B cell (primary cell): ENCODE measurements around the gene BICRAL. TPM values are rescaled to one million over a fixed set of nuclear protein-coding genes. Genes with fewer than 3 reads are reported as not detected.

Experiments used
- ATAC-seq: fragments of 200-7000 bp; cut with Tn5 transposase; one replicate; pipeline ENCODE4 v1.10.0; 2021; ENCODE audit warnings: low read depth, mild to moderate bottlenecking, moderate number of reproducible peaks, moderate library complexity
- CTCF ChIA-PET: fragments of 350-600 bp; sonication (Branson Sonifier 250); formaldehyde crosslinking; loops from one replicate; lab custom pipeline; 2021; ENCODE audit warnings: antibody characterized with exemption, inconsistent platforms; lab: Charles Lee
- POLR2A ChIA-PET: fragments of 350-600 bp; sonication (Branson Sonifier 250); formaldehyde crosslinking; loops from one replicate; lab custom pipeline; 2021; ENCODE audit warnings: antibody characterized with exemption; lab: Charles Lee
- DNase-seq: peaks from one replicate; pipeline ENCODE4 v3.0.0; 2013
- H2AFZ ChIP-seq: 2 replicates; pipeline ENCODE4 v1.6.1; 2012; ENCODE audit warnings: mild to moderate bottlenecking, low read depth, low read length; ENCODE audit not compliant: insufficient read depth, poor library complexity, severe bottlenecking
- H3K27ac ChIP-seq, 2 donors: 1 replicate in 1 of 2; 2 replicates in 1 of 2; pipeline ENCODE4 v1.5.1; 2012 to 2013; ENCODE audit warnings: low read length in 2 of 2, mild to moderate bottlenecking in 2 of 2, moderate library complexity in 1 of 2
- H3K27me3 ChIP-seq, 4 experiments: fragments of 200-600 bp in 1 of 4; sonication (generic) in 1 of 4; replicated peaks in 1 of 4; 1 replicate in 2 of 4; 2 replicates in 2 of 4; pipeline versions ENCODE4 v1.6.1 to v1.7.0; 2013 to 2016; ENCODE audit warnings: low read length in 3 of 4, mild to moderate bottlenecking in 2 of 4, mixed read lengths in 1 of 4, moderate library complexity in 1 of 4; ENCODE audit not compliant: insufficient read depth in 4 of 4, control insufficient read depth in 3 of 4; ENCODE audit errors: control extremely low read depth in 1 of 4
- H3K36me3 ChIP-seq, 2 experiments: replicated peaks in 1 of 2; 1 replicate in 1 of 2; 2 replicates in 1 of 2; pipeline versions ENCODE4 v1.6.1 to v1.7.1; 2013; ENCODE audit warnings: low read length in 1 of 2; ENCODE audit not compliant: insufficient read depth in 2 of 2, control insufficient read depth in 1 of 2; ENCODE audit errors: control extremely low read depth in 1 of 2, extremely low read depth in 1 of 2
- H3K4me1 ChIP-seq, 2 donors: fragments of 200-600 bp in 1 of 2; sonication (generic) in 1 of 2; 1 replicate in 1 of 2; 2 replicates in 1 of 2; pipeline versions ENCODE4 v1.5.1 to v1.6.1; 2013 to 2017; ENCODE audit warnings: low read length in 2 of 2; ENCODE audit not compliant: control insufficient read depth in 2 of 2, insufficient read depth in 2 of 2
- H3K4me2 ChIP-seq: replicated peaks from 2 replicates; pipeline ENCODE3; 2012; ENCODE audit warnings: mild to moderate bottlenecking, low read depth, low read length; ENCODE audit not compliant: poor library complexity, severe bottlenecking
- H3K4me3 ChIP-seq, 5 experiments: fragments of 200-600 bp in 1 of 5; sonication (generic) in 1 of 5; 1 replicate in 3 of 5; 2 replicates in 2 of 5; pipeline versions ENCODE4 v1.5.1 to v1.7.0; 2011 to 2016; ENCODE audit warnings: low read length in 4 of 5, mild to moderate bottlenecking in 4 of 5, low read depth in 2 of 5, control low read depth in 1 of 5, moderate library complexity in 1 of 5; ENCODE audit not compliant: insufficient read depth in 1 of 5; ENCODE audit errors: control extremely low read depth in 1 of 5, extremely low read depth in 1 of 5
- H3K79me2 ChIP-seq: fragments of 200-600 bp; sonication (generic); one replicate; pipeline ENCODE4 v1.6.0; 2016; ENCODE audit warnings: low read length; ENCODE audit not compliant: control insufficient read depth, insufficient read depth
- H3K9ac ChIP-seq: fragments of 200-600 bp; sonication (generic); 2 replicates; pipeline ENCODE4 v1.6.1; 2017; ENCODE audit warnings: mild to moderate bottlenecking, low read length, moderate library complexity
- H3K9me3 ChIP-seq, 3 donors: one replicate each; pipeline versions ENCODE4 v1.6.1 to v1.7.1; 2013; ENCODE audit warnings: low read length in 2 of 3; ENCODE audit not compliant: control insufficient read depth in 2 of 3, insufficient read depth in 1 of 3; ENCODE audit errors: control extremely low read depth in 1 of 3
- H4K20me1 ChIP-seq: 2 replicates; pipeline ENCODE4 v1.6.0; 2012; ENCODE audit warnings: mild to moderate bottlenecking, low read length; ENCODE audit not compliant: insufficient read depth, control insufficient read depth, poor library complexity, severe bottlenecking
- H3K27ac Mint-ChIP-seq: one replicate; pipeline ENCODE4 v1.8.0; 2021; ENCODE audit warnings: mixed read lengths
- H3K27me3 Mint-ChIP-seq: one replicate; pipeline ENCODE4 v1.8.0; 2021; ENCODE audit warnings: mixed read lengths
- H3K4me1 Mint-ChIP-seq: one replicate; pipeline ENCODE4 v1.8.0; 2021; ENCODE audit warnings: mixed read lengths
- H3K4me3 Mint-ChIP-seq: one replicate; pipeline ENCODE4 v1.8.0; 2021; ENCODE audit warnings: mixed read lengths
- H3K9me3 Mint-ChIP-seq: one replicate; pipeline ENCODE4 v1.8.0; 2022; ENCODE audit warnings: mixed read lengths; ENCODE audit not compliant: insufficient read depth
- EZH2 ChIP-seq: IDR thresholded peaks from 2 replicates; pipeline ENCODE4 v1.6.1; 2012; ENCODE audit warnings: borderline replicate concordance, low read depth, mild to moderate bottlenecking, moderate library complexity, low read length; ENCODE audit not compliant: insufficient read depth, poor library complexity, severe bottlenecking
- WGBS: methylation state at CpG from one replicate; pipeline ENCODE4 v1.1.5; 2013; ENCODE audit warnings: missing lambda C conversion rate; ENCODE audit not compliant: insufficient coverage; 5-methylcytosine and 5-hydroxymethylcytosine counted together
- intact Hi-C: fragments of 100-400 bp; cut with micrococcal nuclease; formaldehyde crosslinking; loops from one replicate; pipeline ENCODE4 v1.10.0; 2022
- polyA plus RNA-seq: library from polyadenylated mRNA; depleted of rRNA; stranded (reverse); fragments of >200 nt; gene quantifications from 2 replicates; pipeline ENCODE4 v1.2.3, GENCODE V29; 2012
- total RNA-seq, 2 donors: library from RNA; stranded (reverse); fragments of 120-200 nt in 1 of 2; gene quantifications; 1 replicate in 1 of 2; 2 replicates in 1 of 2; pipeline versions ENCODE4 v1.2.3 to v1.2.4, GENCODE V29; 2013 to 2022
- TF ChIP-seq, protein P1 (sequence below): fragments of 200-600 bp; IDR thresholded peaks from one replicate; pipeline ENCODE4 v1.8.0; 2022; ENCODE audit warnings: antibody characterized with exemption, mild to moderate bottlenecking

The BICRAL gene
- total and polyA plus RNA-seq, 2 donors (not counting 1 experiment from before 2014, with no cell fraction given), result 17.5 to 34.1 TPM

DNA sequence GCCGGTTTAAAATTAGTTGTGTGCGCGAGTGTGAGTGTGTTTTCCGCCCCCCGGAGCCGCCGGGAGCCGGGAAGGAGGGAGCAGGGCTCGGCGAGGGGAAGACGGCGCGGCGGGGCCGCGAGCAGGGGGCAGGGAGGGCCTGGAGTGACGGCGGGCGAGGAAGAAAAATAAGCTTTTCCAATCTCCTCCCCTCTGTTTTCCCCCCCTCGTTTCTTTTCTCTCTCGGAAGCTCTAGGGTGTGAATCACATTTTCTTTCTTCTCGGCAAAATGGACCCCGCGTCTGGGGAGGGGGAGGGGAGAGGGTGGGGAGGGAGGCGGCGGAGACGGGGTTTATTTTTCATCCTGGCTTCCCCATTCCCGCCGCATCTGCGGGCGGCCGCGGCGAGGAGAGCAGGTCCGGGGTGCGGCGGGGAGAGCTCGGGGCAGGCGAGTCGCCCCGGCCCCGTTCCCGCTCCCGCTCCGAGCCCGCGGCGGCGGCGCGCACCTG lies 881 bp downstream of the BICRAL start:
- H3K27ac Mint-ChIP-seq, result peak overlapping the region; percentile 100
- ATAC-seq (peak; percentile 48), DNase-seq (peak; percentile 88)
- H3K4me2 ChIP-seq, result peak overlapping the region; percentile 80
- ChIA-PET POLR2A (interaction anchor here (0.6 to 8.9 kb wide), 17 partner anchors 8 to 1048 kb away, joined by 3 to 426 read pairs (median 4); partner anchors contain the start of genes CNPY3, CUL7, CUL9 and KLHDC3), CTCF (interaction anchor here (0.8 to 4.5 kb wide), 5 partner anchors 12 to 1464 kb away, joined by 3 to 29 read pairs (median 16); partner anchors contain the start of genes HSP90AB1 and TBCC)
- H3K27me3 Mint-ChIP-seq, result no peaks in the 10 kb centered on the region
- H3K9me3 ChIP-seq, result no peaks in the 10 kb centered on the region
- peak overlapping the region; percentile 55 to 99 (median 96) for H3K4me3 ChIP-seq
- H3K4me1 Mint-ChIP-seq, result peaks cover 41% of the 10 kb centered on the region
- no peaks in the 10 kb centered on the region for H3K9me3 Mint-ChIP-seq
- intact Hi-C loops, result loop anchor here (1.0 to 10.0 kb wide), 6 partner anchors 11 to 218 kb away; partner anchors contain the start of genes CNPY3, RPL7L1, TBCC and UBR2
- H4K20me1 ChIP-seq, result no peaks in the 10 kb centered on the region
- H3K27ac ChIP-seq, result peak overlapping the region; percentile 99 to 100
- under 1% methylated on average over 35 of the region's 51 CpGs for WGBS
- H3K9ac ChIP-seq, result peak overlapping the region; percentile 98
- H3K4me1 ChIP-seq, result peaks cover 54 to 57% of the 10 kb centered on the region in 2 donors
- no peaks in the 10 kb centered on the region for H3K27me3 ChIP-seq
- peaks cover 62% of the 10 kb centered on the region for H3K79me2 ChIP-seq
- peak overlapping the region; percentile 29 for H2AFZ ChIP-seq
- no peak for TF ChIP-seq EZH2
- TF ChIP-seq, protein P1, sequence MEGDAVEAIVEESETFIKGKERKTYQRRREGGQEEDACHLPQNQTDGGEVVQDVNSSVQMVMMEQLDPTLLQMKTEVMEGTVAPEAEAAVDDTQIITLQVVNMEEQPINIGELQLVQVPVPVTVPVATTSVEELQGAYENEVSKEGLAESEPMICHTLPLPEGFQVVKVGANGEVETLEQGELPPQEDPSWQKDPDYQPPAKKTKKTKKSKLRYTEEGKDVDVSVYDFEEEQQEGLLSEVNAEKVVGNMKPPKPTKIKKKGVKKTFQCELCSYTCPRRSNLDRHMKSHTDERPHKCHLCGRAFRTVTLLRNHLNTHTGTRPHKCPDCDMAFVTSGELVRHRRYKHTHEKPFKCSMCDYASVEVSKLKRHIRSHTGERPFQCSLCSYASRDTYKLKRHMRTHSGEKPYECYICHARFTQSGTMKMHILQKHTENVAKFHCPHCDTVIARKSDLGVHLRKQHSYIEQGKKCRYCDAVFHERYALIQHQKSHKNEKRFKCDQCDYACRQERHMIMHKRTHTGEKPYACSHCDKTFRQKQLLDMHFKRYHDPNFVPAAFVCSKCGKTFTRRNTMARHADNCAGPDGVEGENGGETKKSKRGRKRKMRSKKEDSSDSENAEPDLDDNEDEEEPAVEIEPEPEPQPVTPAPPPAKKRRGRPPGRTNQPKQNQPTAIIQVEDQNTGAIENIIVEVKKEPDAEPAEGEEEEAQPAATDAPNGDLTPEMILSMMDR, result no peak
- H3K4me3 Mint-ChIP-seq, result peak overlapping the region; percentile 93
- H3K36me3 ChIP-seq, result peaks cover 0 to 2% of the 10 kb centered on the region in 2 experiments
